Measurements from ENCODE around the gene CCNC.

The CCNC gene, protein sequence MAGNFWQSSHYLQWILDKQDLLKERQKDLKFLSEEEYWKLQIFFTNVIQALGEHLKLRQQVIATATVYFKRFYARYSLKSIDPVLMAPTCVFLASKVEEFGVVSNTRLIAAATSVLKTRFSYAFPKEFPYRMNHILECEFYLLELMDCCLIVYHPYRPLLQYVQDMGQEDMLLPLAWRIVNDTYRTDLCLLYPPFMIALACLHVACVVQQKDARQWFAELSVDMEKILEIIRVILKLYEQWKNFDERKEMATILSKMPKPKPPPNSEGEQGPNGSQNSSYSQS

GRCh38 chr6:99568103-99568933, at the start of gene CCNC:
TSS of gene CCNC (minus strand) at chr6:99568660. CDS start at chr6:99568527, 133 bp downstream.
- FAIRE-seq = peak; percentile 91

GRCh38 chr6:99617131-99617530, 48.7 kb upstream of the CCNC start:
- no peak for FAIRE-seq

DNA sequence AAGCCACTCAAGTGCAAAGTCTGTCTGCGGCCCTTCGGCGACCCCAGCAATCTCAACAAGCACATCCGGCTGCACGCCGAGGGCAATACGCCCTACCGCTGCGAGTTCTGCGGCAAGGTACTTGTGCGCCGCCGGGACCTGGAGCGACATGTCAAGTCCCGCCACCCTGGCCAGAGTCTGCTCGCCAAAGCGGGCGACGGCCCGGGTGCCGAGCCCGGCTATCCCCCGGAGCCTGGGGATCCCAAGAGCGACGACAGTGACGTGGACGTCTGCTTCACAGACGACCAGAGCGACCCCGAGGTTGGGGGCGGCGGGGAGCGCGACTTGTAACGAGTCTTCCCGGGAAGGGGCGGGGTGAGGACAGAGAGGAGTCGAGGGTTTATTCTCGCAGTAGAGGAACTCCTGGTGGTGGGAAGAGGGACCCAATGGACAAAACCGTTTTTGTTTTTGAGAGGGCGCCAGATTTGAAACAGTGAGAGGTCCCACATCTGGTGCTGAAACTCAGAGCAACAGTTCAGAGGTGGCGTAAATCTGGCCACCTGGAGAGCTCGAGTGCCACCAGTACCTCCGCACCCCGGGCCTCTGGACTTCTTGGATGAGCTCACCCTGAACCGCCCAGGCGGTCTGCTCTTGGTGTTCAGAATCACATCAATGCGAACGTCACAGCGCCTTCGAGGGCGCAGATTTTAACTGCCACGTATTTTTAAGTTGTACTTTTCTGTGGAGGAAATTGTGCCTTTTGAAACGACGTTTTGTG, 46.1 kb upstream of the CCNC start:
- FAIRE-seq = no peak

DNA sequence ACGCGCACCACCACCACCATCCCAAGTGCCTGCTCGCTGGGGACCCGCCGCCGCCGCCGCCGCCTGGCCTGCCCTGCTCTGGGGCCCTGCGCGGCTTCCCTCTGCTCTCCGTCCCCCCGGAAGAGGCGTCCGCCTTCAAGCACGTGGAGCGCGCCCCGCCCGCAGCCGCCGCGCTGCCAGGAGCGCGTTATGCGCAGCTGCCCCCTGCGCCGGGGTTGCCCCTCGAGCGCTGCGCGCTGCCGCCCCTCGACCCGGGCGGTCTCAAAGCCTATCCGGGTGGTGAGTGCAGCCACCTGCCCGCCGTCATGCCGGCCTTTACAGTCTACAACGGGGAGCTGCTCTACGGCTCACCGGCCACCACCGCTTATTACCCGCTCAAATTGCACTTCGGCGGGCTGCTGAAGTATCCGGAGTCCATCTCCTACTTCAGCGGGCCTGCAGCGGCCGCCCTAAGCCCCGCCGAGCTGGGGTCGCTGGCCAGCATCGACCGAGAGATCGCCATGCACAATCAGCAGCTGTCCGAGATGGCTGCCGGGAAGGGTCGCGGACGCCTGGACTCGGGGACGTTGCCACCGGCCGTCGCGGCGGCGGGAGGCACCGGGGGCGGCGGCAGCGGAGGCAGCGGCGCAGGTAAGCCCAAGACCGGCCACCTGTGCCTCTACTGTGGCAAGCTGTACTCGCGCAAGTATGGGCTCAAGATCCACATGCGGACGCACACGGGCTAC, 45.4 kb upstream of the CCNC start:
- FAIRE-seq = no peak

GRCh38 chr6:99613409-99613704, 44.9 kb upstream of the CCNC start:
- no peak for FAIRE-seq

DNA sequence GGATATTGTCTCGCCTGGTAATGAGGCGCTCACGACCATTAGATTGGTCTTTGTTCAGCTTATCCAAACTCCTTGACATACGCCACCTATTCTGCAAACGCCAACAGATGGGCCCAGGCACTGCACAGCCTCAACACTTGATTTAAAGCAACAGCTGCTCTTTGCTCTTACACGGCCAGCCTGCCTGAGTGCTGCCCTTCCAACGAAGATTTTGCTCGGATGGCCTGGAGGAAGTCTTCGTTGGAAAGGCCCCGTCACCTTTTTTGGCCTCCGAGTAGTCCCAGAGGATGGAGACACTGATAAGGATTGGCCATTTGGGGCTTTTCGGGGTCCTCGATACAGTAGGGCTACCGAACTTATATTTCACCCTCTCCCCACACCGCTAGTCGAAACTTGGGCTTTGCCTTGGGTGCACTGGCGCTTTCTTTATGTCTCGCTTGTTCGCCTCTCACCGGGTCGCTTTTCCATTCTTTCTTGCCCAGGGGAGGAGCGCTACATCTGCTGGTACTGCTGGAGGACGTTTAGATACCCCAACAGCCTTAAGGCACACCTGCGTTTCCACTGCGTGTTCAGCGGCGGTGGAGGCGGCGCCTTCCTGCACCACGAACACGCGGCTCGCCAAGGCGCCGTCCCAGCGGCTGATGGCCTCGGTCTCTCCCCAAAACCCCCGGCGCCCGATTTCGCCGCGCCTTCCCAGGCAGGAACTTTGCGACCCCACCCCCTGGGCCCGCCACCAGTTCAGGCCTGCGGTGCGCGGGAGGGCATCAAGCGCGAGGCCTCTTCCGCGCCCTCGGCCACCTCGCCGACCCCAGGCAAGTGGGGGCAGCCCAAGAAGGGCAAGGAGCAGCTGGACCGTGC, 44.3 kb upstream of the CCNC start:
- FAIRE-seq = no peak

DNA sequence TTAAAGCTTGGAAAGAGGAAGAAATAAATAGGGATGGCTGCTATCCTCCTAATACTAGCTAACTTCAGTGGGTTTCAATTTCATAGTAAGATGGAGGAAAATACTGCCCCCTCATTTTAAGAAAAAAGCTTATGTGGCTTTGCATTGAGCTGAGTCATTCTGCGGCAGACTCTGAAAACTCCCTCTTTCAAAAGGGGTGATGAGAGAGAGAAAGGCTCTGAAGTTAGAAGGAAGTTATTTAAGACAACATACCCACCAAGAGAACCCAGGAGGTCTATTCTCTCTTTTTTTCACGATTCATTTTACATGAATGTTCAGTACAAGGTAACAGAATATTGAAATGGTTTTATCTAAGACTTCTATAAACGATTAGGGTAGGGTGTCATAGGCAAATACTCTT, 42.7 kb upstream of the CCNC start:
- no peak for FAIRE-seq

DNA sequence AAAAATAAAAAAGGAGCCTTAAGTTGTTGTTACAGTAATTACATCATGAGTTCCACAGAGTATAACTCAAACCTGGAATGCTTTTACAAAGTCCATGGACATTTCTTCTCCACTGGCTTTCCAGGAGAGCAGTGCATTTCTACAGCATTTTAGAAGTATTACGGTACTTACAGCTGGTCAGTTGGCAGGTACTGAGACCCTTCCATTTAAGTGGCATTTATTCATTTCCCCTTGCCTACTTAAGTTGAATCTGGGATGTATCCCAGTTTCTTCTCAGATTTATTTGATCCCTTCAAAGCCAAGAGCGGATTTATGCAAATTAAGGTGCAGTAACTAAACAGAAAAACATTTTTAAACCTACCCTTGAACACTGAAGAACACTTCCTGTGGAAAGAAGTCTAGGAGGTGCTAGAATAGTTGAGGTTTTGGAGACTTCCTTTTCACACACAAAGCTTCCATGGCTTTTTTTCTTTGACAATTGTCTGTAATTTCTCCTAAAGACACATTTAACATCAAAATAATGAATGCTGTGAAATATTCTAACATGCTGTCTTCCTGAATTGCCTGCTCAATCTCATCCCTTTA, 41.5 kb upstream of the CCNC start:
- FAIRE-seq = no peak

- FAIRE-seq = no peak
These were observed 40.5 kb upstream of the CCNC start for GRCh38 chr6:99608886-99609482.

DNA sequence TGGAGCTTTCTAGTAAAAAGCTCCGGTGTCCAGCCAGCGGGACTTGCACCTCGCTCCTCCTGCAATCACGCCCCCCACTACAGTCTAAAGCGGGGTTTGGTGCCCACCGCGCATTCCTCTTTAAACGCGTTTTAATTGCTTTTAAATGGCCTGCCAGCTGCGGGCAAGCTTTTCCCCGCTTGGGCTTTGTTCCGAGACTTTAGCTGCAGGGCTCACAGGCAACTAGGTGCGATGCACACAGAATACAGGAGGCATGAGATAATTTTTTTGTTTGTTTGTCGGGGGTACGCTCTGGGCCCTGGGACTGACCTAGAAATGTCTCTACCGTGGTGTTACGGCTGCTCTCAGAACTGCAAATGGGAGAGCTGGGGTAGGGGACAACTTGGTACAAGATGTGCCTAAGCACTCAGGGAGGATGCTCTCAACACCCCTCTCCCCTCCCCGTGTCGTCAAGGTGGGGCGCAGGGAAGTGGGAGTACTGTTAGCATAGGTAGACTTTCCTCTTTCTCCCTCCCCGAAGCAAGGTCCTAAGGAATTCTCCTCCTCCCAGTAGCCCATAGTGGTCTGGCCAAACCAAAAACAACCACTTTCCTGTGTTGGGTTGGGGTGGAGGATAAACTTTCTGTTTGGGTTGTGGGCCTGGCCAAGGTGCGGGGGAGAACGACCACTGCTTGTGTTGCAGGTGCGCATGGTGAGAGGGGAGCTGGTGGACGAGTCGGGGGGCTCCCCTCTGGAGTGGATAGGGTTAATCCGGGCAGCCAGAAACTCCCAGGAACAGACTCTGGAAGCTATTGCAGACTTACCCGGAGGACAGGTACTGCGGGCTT, 39.8 kb upstream of the CCNC start:
- FAIRE-seq = no peak

DNA sequence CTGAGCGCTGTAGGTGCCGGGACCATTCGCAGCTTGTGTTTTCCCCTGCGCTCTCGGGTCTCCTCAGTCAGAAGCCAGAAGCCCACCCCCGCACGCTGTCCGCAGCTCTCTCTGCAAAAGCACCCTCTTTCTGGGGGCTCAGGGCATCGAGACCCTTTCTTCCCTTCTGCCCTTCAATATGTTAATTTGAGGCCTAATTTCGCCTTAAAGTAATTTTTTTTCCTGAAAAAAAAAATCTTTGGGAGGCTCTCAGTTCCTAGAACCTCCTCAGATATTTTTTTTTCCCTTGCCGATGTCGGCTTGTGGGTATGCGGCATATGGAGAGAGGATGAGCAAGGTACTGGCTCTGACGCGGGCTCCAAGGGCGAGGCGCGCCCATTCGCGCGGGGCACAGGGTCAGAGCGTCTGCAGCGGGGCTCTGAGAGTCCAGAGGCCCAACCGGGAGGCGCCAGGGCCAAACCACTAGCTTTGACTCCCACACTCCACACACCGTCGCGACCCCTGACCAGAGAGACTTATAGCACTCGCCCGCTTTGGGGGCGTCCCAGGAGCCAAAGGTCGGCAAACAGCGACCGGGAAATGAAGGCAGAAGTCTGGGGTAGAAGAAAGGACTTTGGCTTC, 39.1 kb upstream of the CCNC start:
- no peak for FAIRE-seq

DNA sequence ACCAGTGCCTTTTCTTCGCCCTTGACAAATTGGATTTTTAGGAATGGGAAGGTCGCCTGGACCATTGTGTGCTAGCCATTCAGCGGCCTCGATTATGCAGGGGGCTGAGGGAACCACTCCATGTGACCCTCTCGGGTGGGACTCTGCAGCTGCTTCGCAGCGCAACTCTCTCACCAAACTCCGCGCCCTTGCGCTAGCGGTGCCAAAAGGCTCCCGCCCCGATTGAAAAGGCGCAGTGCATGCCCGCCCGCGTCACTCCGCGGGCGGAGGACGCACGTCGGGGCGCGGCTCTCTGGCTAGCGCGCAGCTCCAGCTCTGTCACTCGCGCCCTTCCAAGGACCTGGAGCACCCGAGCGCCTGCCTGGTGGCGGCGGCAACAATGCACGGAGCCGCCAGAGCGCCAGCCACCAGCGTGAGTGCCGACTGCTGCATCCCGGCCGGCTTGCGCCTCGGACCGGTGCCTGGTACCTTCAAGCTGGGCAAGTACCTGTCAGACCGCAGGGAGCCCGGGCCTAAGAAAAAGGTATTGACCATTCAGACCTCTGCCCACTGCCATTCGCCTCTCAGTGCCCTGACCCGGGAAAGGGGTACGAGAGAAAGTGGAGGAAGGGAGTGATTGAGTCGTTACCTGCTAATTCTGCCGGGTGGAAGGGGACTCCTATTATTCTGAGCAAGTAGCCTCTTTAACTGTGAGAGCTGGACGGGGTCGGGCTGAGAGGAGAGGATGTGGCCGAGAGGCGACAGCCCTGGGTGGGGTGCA, 38.4 kb upstream of the CCNC start, which contains the start of gene PRDM13:
PRDM13 (plus strand) TSS at position 178 of the 760 bp plus-strand sequence; CDS start at position 380, 202 bp downstream.
- no peak for FAIRE-seq

DNA sequence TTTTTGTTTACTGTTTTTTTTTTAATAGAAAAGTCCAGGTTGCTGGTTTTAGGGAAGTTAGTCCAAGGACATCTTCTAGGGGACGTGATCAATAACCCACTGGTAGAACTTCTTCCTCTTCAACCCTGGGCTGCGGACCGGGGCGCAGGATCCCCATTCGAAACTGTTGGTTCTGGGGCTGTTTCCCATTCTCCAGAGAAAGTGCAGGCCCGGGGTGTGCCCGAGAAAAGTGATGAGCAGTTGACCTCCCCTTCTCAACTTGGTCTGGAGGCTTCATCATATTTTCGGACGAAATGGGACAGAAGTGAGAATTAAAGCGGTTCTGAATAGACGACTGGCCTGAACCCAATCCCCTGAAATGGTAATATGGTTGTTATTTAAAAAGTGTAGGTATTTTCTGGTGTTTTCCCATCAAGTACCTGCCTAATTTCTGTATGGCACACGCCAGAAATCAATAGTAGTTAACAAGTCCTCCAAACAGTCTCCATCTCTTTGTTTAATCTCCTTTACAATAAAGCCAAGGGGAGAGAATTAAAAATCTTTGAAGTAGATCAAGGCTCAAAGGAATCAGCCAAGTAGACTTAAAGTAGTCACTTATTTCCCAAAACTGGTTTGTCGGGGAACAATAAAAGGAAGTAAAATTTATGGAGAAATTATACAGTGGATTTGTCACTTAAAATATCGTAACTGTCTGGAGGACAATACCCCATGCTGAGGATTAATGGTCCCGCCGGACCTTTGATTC, 37.6 kb upstream of the CCNC start:
- FAIRE-seq = no peak

DNA sequence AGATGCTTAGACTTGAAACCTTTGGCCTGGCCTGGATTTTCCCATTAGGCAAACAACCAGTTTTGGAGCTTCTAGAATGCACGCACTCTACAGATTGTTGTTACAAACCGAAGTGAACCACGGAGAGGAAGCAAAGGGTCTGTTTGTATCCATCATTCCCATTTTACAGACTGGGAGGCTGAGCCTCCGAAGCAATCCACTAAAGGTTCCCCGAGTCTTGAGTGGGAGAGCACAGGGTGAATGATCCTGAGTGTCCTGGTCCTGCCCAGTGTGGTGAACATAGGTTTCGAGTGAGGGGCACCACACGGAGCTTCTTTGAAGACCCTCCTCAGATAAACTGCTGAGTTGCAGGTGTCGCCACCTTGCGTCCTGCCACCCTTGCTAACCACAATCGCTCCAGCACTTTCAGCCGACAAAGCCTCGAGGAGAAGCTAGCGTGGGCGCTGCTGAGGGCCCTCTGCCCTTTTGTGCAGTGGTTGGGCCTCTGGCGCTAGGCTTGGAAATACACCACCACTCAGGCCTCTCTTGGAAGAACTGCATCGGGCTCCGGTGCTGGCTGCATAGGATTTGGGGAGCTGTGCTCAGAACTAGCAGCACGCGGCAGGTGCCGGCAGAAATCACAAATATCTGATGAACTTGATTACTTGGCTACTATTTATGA, 36.7 kb upstream of the CCNC start:
- FAIRE-seq = no peak

DNA sequence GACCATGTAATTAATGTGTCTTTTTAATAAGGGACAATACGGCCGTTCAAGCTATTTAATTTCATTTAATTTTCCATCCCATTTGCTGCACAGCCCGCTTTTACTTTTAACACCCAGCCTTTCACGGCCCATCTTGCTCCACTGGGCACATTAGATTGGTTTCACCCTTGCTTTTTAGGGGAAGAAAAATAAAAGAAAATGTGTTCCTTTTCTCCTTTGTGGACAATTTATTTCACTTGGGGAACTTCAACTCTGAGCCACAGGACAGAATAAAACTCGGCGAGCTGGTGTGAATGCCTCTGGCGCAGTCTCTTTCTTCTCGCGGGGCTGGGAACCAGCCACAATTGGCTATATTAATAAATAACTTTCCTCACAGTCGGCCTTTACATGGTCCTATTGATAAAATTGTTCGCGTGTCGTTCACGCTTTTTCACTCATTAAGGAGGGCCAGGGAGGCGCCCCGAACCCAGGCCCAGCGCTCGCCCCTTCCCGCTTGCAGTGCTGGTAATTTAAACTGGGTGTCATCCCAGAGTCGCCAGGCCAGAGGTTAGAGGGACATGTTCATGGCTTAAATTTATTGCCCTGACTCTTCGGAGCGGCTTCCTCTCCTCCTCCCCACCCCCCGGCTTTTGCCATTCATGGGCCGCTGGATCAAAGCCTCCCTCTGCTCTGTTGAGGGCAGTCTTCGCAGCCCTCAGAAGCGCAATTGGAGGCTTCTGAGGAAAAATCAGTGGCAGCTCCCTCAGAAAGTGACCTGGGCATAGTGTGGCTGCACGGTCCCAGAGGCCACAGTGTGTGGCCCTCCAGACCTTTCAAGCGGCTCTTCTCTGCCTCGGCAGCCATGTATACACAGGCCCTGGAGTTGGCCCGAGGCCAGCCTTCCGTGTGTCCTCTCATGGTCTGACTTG, 36.0 kb upstream of the CCNC start:
- no peak for FAIRE-seq

GRCh38 chr6:99603421-99604165, 35.1 kb upstream of the CCNC start:
- no peak for FAIRE-seq
